HG03571 (cell line): Measurements from ENCODE around the gene TSKU.
"Not testable (repeated sequence)": the region's sequence is repeated elsewhere in the genome, so short reads cannot be mapped to it uniquely, and the experiment has no call there.

ENCODE experiments used
- ATAC-seq: cut with Tn5 transposase; IDR thresholded peaks from one replicate; pipeline ENCODE4 v1.9.1; 2021; ENCODE audit not compliant: unreplicated experiment

Gene TSKU

DNA sequence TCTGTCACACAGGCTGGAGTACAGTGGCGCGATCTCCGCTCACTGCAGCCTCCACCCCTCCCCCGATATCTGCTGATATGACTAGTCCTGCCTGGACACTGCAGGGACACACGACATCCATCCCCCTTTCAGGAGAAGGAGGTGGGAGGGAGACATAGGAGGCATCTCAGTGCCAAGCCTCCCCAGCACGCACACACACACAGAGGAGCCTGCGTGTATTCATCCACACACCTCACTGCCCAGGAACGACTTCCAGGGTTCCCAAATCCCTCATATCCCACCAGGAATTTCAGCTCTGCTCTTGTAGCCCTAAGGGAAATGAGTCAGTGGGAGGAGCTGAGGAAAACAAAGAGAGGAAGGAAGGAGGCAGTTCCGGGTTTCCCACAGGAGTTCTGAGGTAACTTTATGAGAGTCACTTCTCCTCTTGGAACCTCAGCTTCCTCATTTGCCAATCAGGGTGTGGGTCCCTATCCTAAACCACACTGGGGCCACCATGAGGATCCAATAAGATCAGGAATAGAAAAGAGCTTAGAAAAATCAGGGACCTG, 40.4 kb downstream of the TSKU start:
- no peak for ATAC-seq

DNA sequence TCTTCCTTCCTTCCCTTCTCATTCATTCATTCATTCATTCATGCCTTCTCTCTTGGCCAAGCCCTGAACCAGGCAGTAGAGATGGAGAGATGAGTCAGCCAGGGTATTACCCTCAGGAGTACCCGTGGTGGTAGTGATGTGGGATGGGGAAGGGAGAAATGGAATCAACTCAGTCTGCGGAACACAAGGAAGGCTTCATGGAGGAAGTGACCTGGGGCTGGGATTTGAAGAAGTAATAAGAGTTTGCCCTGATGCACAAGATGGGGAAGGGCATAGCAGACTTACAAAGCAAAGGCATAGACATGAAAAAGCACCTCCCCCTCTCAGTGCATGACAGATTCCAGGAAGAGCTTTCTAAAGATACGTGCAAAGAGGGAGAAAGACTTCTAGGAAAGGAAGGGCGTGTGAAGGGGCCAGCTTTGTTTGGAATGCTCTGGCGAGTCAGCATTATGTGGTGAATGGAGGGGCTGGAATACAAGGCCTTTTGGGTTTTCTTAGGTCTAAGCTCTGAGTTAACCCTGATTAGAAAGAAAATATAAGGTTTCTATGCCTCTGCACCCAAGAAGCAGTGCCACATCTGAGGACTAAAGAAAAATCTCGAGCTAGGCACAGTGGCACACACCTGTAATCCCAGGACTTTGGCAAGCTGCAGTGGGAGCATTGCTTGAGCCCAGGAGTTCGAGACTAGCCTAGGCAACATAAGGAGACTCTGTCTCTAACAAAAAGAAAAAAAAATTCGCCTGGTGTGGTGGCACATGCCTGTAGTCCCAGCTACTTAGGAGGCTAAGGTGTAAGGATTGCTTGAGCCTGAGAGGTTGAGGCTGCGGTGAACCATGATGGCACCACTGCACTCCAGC, 41.2 kb downstream of the TSKU start:
- ATAC-seq, result no peak

DNA sequence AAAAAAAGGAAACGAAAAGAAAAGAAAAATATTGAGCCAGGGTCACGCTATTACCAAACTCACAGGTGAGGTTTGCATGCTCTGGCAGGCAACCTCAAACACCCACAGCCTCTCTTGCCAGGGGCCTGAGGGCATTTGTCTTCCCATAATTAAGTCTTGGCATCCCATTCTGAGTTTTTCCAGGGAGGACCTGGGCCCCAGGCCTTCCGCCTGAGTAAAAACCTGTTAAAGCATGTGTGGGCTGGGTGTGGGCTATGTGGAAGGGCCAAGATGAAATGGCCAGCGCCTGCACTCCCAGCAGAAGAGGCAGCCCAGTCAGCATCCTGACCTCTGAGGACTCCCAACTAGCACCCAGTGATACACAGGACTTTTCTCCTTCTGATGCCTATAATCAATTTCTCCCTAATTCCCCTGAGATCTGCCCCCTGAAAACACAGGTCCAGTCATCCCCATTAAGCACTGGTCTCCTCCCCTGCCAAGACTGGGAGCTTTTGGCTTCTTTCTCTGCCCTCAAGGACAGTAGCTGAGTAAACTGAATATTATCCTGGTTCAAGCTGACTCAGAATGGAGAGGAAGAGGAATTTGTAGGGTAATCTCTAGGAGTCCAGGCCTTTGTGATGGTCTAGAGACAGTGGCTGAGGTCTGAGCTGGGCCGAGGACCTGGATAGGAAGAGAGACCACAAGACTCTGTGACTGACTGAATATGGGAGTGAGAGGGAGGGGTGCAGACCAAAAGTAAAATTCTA, 42.0 kb downstream of the TSKU start:
- no peak for ATAC-seq

DNA sequence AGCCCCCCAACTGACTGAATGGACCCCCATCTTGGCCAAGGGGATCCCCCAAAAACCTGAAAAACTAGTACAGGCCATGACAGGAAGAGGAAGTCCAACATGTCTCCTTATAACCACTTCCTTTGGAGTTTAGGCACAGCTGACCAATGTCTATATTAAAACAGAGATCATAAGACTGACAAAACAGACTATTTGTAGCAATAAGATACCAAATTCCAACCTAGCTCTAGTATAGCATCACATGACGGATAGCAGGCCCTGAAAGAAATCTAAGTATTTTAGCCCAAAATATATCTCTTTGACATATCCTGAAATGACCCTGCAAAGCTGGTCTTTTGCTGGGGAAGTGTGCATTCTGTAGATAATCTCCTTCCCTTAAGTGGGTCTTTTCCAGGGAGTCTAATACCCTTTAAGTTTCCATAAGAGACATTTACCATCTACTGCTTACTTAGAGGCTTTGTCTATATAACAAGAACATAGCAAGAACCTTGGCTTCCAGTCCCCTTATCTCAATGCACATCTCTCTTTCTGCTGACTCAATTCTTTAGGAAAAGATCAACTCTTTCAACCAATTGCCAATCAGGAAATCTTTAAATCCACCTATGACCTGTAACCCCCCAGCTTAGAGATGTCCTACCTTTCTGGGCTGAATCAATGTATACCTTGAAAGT, 42.7 kb downstream of the TSKU start:
- no peak for ATAC-seq

DNA sequence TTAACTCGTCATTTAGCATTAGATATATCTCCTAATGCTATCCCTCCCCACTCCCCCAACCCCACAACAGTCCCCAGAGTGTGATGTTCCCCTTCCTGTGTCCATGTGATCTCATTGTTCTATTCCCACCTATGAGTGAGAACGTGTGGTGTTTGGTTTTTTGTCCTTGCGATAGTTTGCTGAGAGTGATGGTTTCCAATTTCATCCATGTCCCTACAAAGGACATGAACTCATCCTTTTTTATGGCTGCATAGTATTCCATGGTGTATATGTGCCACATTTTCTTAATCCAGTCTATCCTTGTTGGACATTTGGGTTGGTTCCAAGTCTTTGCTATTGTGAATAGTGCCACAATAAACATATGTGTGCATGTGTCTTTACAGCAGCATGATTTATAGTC, 43.4 kb downstream of the TSKU start:
- ATAC-seq, result not testable (repeated sequence)

DNA sequence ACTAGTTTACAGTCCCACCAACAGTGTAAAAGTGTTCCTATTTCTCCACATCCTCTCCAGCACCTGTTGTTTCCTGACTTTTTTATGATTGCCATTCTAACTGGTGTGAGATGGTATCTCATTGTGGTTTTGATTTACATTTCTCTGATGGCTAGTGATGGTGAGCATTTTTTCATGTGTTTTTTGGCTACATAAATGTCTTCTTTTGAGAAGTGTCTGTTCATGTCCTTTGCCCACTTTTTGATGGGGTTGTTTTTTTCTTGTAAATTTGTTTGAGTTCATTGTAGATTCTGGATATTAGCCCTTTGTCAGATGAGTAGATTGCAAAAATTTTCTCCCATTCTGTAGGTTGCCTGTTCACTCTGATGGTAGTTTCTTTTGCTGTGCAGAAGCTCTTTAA, 43.8 kb downstream of the TSKU start:
- ATAC-seq, result not testable (repeated sequence)

DNA sequence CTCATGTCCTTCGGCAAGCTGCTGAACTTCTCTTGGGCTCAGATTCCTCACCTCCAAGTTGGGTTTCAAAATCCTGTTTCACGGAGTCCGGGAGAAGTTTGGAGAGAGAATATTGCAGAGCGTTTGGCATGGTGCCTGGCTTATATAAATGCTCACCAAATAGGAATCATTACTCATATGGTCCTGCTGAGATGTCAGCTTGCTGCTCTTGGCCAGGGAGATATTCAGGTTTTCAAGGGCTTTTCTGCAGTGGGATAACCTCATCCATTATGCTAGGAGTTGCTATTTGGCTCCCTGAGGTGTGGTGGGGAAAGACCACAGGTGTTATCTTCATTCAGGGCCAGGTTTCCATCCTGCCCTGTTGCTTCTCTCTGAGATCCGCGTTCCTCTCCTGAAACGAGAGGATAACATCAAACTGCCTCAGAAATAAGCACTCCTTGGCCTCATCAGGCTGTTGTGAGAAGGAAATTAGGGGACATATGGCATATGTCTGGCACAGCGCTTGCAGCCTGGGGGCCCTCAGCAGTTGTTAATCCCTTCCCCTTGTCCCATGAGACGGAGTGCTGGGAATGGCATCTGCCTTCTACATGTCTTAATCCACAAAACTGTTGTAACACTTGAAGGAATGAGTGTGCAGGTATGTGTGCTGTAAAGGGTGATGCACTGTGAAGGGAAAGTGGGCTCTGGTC, 47.6 kb downstream of the TSKU start:
- ATAC-seq, result no peak

DNA sequence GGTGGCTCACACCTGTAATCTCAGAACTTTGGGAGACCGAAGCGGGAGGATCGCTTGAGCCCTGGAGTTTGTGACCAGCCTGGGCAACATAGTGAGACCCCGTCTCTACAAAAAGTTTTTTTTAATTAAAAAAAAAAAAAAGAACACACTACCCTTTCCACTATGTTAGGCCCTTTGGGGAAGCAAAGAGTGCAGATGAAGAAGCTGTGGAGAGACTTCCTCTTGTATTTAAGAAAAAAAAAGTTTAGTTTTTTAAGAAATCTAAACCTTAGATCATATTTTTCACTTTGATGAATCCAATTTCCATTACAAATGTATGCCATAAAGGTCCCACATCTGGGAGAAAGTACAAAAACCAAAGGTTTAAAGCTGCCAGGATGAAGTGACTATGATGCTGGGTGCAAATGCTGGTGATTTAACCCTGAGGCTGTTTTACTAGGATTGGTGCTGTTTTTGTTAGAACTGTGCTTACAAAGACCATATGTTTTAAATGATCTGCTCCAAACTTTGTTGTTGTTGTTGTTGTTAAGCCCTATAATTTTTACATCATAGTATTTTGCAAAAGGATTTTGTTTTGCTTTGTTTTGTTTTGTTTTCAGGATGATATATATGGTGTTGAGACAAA, 48.6 kb downstream of the TSKU start:
- ATAC-seq, result no peak

DNA sequence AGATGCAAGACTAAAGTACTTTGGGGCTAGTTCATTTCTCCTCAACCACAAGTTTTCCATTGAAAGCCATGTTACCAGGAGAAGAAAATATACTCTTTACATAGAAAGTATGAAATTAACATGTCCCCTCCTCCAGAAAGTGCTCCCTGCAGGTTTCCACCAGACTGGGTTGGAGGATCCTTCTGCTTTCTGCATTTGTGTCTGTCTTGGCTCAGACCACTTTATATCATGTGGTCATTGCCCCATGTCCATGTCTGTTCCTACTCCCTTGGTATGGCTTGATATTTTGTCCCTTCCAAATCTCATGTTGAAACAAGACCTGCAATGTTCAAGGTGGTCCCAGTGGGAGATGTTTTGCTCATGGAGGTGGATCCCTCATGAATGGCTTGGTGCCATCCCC, 49.2 kb downstream of the TSKU start:
- ATAC-seq, result no peak

DNA sequence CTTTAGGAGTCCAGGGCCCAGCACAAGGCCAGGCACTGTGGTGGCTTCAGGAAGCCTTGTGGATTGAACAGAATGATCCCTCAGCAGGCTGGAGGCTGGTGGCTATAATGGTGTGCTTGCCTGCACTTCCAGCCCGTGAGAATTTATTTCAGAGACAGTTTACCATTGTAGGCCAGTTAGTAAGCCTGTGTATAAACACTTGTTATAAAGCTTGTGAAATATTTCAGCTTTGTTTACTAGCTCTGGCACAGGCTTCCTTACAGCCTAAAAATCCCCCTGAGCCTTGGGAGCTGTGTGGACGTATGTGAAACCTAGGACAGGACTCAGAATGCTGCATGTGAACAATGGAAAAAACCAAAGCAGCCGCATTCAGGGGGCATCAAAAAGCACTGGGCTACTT, 51.0 kb downstream of the TSKU start:
- ATAC-seq, result no peak

DNA sequence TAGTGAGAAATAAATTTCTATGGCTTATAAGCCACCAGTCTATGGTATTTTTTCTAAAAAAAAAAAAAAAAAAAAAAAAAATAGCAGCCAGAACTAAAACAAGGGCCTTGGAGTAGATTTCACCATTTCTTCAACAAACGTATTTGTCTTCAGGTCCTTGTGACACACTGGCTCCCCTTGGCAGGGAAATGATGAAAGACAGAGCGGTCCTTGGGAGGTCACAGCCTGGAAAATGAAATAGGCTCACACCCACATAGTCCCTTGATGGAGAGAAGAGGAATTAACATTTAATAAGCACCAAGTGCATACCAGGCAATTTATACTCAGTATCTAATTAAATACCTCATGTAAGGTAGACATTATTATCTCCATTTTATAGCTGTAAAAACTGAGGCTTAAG, 51.9 kb downstream of the TSKU start:
- ATAC-seq, result no peak

DNA sequence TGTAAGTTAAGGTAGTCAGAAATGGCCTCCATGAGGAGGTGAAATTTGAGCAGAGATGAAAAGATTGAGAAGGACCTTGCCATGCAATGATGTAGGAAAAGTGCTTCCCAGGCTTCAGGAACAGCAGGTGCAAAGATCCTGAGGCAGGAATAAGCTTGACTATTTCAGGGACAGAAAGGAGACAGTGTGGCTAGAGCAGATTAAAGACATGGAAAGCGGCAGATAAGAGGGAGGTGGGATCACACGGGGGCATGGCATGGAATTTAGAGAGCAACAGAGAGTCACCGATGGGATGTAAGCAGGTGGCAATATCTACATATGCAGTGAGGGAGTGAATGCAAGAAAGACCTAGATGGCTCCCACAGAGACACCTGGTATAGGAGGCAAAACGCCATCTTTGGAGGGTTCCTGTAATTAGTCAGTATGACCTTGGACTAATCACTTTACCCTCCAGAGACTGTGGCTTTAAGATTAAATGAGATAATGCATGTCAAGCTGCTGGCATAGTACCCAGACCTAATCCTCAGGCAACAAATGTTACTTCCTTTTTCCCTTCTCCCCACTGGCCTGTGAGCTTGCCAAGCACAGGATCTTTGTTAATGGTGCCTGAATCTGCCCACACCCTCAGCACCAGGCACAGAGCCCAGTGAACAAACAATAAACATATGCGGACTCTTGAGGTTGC, 52.9 kb downstream of the TSKU start:
- ATAC-seq, result no peak

DNA sequence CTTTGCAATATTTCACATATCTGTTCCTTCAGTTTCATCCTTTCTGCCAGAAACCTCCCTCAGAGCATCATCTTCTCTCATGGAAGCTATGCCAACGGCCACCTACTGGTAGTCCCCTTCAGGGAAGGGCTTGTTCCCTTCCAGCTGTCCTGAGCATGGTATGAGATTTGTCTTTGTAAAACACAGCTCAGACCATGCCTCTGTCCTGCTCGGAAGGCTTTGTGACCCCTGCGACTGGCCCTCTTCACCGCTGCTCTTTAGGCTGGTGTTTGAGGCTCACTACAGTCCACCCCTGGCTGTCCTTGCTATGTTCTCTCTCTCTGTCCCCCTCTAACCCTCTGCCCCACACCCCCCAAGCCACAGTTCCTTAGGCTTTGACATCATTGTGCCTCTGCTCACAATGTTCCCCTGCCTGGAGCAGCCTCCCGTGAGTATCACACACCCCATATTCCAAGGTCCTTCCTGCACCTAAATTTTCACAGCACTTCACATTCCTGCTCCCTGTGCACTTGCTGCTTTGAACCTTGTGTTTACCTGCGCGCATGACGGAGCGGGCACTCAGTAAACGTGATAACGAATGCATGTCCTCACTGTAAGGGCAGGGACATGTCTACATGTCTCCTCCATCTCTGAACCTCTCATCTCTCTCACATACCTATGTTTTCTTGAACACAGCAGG, 53.6 kb downstream of the TSKU start:
- ATAC-seq, result no peak

DNA sequence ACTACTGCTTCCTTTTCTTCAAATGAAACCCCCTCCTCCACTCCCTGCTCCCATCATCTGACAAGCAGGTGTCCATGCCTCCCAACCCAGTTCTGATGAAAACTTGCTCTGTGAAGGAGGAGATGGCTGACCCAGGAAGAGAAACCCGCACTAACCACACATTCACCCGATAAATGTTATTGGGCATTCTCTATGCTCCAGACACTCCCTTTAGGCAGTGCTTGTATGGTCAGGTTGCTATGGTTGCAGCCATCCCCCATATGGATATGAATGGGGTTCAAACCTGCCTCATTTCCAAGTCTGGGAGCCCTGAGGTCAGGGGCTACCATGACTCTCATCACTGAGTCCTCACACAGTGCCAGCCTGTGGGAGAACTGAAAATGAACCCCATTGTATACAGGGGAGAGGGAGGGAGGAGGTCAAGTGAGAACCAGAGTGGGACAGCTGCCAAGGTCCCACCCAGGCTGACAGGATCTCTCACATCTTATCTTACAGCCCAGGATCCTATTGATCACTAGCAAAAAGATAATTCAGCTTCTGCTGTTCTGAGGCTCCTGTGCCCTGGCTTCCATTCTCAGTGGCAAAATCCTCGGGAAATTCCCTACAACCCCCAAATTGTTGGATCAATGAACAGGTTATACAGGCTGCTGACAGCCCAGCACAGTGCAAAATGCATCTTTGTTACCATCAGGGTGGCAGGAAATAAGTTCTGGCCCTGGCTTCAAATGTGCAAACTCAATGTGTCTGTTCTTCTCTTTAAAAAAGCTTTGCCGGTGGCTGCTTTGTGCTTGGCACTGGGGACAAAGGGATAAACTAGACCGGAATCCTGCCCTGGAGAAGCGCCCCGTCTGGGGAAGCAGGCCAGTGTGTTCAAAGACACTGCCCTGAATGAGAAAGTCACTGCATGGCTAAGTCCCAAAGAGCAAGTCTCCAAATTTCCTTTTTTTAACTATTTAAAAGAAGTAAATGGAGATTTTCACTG, 54.8 kb downstream of the TSKU start:
- no peak for ATAC-seq

DNA sequence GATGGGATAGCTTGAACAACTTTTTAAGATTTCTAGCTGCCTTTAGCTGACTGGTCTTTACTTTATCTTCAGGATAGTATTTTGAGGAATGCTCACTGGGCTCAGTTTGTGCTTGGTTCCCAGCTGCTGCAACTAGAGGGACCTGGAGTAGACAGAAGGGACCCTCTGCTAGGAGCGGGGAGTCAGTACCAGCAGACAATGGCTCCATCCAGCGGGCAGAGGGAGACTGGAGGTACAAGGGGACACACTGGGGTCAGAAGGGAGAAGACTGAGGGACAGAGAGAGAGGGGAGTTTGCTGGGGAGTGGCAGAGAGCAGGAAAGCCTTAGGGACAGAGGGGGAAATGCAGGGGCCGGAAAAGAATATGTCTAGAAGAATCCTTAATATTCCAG, 55.5 kb downstream of the TSKU start:
- no peak for ATAC-seq

DNA sequence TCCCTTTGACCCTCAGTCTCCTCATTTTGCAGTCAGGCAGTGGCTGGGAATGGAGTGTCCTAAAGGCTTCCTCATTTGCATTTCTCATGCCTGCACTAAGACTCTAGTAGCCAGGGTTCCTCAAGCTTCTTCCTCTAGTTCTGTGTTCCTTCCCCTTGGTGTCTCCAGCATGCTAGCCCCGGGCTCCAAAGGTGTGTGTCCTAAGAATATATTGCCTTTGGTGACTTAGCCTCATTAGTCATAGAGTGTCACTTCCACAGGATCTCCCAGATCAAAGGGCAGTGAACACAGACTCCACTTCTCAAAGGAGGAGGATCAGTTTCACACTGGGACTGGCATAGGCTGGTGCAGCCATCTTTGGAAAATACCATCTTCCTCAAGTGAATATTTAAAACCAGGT, 56.2 kb downstream of the TSKU start:
- no peak for ATAC-seq

DNA sequence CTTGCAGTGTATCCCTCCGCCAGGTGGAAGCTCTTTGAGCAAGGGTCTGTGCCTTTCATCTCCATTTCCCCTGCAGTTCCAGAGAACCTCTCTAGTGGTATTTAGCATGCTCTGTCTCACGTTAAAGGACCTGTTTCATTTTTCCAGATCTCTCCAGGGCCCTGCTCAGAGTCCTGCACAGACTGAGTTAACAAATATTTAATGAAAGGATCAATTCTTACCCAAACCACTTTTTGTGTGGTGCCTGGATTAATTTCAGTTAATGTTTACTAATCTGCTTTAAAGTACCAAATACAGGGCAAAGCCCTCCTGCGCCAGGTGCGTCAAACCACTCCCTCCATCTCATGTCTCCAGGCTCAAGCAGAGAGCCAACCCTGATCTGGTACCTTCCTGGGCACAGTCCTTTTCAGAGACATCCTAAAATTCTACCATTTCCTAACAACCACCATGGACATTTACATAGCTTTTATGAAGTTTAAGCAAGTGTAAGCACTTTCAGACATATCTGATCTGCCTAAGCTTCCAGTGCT, 58.8 kb downstream of the TSKU start:
- ATAC-seq, result no peak

DNA sequence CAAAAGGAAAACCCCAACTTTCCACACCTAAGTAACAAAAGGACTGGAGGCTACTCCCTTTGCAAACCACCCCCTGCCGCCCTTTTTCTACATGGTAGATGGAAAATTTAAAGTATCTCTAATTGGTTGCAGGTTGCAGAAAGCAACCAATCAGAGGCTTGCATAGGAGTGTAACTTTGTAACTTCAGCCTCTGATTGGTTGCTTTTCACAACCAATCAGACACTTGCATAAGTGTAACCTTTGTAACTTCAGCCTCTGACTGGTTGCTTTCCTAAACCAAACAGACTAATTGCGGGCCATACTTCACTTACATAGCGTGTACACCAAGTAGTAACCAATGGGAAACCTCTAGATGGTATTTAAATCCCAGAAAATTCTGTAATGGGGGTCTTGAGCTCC, 60.8 kb downstream of the TSKU start:
- no peak for ATAC-seq
